Fibroblast of skin of left quadriceps (primary cell): Measurements from ENCODE around the gene KCNK3.

Source experiments
- DNase-seq, 2 experiments: peaks; one replicate each; pipeline ENCODE4 v3.0.0-alpha.2; 2013; ENCODE audit warnings: low read depth in 2 of 2

KCNK3 gene

DNA sequence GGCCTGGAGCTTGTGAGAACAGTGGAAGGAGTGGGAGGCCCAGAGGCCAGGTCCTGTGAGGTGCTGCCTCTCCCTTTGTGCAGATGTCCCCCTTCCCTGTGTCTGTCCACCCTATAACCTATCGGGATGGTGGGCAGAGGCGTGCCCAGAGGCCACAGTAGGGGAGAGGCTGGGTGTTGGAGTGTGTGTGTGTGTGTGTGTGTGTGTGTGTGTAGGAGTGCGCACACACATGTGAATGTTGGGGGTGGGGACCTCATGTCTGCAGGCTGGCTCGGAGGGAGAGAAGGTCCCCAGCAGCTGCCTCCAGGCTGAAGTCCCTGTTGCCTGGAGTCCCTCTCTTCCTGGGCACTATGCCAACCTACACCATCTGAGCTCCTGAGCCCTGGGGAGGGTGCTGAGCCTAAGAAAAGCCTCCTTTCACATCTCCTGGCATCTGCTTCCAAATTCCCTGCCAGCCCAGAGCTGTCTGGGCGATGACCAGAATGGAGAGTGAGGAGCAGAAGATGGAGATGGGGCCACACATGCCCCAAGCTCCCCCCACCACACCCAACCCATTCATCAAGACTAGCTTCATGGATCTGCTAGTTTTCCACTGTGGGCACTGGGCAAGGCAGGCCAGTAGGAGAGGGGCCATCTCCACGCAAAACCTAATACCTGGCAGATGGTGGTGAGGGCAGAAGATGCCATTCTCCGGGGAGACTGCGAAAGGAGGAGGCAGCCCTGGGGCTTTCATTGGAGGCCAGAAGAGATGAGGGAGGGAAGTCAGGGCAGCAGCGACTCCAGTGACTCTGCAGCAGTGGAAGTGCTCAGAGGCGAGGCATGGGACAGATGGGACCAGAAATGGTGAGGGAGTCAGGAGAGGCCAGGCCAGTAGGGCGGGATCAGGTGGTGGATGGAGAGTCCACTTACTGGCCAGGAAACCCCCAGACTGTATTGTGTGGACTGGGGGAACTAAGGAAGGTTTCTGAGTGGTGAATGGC, 20.3 kb downstream of the KCNK3 start:
- DNase-seq = no peak

- DNase-seq = no peak
Measured at GRCh38 chr2:26715528-26716270, 23.2 kb downstream of the KCNK3 start.

DNA sequence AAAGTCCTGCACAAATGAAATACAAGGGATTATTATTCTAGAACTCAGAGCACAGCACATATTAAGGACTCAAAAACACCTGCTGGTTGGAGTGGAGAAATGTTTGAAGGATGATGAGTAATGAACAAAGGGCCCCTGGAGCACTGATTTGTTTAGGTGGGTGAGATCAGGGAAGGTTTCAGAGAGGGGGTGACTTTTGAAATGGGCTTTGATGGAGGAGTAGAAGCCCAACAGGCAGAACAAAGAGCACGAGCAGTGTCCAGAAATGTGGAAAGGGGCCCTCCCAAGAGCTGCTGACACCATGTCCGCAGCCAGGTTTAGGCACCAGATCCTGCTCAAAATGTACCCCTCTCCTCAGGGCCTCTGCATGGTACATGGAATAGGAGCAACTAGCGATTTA, 23.8 kb downstream of the KCNK3 start:
- DNase-seq = no peak

DNA sequence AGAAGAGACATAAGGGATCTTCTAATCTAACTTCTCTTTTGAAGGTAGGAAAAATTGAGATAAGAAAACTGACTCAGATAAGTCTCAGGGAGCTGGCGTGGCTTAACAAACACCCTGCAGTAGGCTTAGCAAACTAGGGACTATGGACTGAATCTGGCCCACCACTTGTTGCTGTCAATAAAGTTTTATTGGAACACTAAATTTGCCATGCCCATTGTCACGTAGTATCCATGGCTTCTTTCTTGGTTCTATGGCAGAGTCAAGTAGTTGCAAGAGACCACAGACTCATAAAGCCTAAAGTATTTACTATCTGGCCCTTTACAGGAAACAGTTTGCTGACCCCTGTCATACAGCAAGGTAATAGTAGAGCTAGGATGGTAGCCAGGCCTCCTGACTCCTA, 24.2 kb downstream of the KCNK3 start:
- DNase-seq = no peak

DNA sequence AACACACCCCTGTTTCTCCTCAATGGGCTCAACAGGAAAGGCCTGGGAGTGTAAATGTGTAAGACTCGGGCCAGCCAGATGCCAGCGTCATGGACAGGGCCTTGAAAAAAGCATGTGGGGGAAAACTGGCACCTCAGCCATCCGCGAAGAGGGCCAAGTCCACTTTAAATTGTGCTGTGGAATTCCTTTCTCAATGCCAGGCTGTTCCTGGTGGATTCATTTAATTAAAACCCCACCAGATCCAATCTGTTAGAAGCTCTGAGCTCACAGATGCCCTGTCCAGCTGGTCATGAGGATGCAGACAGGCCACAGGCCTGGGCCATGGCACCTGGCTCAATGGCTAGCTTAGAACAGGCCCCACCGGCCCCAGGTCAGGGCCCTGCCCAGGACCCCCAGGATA, 24.8 kb downstream of the KCNK3 start:
- DNase-seq = no peak

DNA sequence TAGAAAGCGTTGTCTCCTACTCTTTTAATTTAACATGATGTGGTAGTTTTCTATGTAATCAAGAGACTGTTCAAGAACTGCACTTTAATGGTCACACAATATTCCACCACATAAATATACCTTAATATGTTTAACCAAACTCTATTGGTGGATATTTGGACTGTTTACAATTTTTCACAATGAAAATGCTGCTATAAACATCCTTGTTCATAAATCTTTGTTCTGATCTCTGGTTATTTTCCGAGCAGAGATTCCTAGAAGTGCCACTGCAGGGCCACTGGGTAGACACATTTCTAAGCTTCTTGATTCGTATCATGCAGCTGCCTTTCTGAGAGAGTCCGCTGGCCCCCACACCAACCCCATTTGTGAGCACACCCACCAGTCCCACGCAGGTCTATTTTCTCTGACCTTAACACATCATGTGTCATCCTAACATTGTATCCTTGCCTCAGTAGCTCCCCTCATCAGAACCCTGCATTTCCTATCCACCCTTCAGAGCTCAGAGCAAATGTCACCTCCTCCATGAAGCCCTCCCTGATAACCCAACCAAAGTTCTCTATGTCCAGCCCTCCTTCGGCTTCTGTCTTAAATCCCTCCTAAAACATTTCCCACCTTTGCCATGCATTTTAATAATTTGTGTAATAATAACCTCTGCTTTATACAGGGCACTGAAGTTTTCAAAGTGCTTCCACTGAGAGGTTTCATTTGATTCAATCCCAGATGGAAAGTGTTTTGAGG, 26.6 kb downstream of the KCNK3 start:
- no peak for DNase-seq

DNA sequence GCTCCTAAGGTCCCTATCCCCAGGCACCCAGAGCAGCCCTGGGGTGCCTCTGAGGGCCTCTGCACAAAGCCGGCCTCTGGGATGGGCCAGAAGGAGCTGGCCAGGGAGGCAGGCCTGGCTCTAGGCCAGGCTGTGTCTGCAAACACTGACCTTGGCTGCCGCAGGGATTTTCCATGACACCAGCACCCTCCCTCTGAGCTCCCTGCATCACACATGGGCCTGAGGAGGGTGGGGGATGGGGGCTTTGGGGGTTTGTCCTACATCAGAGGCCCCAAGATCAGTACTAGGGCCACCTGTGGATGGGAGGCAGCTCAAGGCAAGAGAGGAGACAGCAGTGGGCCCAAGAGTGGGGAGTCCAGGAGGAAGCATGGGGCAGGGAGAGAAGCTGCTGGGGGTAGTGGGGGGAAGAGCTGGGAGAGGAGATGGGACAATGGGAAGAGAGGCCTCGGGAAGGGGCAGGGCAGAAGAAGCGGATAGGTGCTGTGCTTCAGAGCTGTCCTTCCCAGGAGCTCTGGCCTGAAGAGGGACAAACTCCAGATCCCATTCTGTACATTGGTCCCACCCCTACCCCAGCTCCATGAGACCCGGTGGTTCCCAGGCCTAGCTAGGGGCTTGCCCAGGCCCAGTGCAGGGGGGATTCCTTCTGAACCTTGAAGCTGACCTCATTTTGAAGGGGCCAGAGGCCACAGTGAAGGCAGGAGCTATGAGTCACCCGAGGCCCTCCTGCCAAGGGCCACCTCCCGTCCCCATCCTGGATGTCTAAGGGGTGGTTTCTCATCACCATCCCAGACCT, 28.0 kb downstream of the KCNK3 start:
- no peak for DNase-seq

- DNase-seq = no peak
Measured at GRCh38 chr2:26721115-26722032, 28.9 kb downstream of the KCNK3 start.

- DNase-seq = no peak
Measured at GRCh38 chr2:26722328-26722727, 29.8 kb downstream of the KCNK3 start.

DNA sequence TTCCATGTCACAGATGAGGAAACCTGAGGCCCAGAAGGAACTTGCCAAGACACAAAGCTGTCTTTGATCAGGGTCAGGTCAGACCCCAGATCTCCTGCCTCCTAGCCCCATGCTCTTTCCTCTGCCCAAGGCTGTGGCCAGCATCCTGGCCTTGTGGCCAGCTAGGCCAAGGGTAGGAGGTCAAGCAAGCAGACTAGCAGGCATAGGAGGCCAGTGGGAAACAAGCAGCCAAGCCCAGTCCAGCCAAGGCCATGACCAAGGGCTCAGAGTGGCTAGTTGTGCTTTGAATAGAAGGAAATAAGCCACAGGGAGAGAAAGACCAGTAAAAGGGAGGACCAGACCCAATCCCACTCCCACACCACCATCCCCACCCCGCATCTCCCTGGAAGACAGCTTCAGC, 30.4 kb downstream of the KCNK3 start:
- DNase-seq = no peak

GRCh38 chr2:26723475-26723874, 31.0 kb downstream of the KCNK3 start:
- no peak for DNase-seq

DNA sequence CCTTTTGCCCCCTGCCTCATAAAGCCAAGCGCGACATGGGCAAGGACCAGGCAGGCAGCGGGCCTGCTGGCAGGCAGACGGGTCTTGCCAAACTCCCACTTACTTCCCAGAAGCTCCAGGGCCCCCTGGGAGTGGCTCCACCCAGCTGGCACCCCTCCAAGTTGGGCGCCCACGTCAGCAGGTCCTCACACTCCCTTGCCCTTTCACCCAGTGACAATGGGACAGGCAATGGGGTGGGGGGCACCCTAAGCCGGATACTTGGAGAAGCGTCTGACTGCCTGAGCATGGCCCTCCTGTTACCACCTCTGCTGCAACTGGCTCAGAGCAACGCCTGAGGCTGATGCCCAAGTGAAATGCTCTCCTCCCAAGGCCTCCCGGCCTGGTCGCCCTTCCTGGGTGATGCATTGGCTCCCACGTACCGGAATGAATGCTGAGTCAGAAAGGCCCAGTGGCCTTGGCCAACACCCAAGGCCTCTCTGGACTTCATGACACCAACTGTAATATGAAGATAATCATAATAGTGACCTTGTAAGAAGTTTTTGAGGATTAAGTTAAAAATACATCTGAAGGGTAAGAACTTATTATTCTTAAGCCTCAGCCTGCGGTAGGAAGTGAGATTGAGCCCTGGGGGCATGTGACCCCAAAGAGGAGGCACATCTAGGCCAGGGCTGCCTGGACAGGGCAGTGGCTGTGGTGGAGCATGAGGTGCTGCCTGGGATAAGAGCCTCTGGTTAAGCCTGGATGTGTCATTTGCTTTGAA, 31.6 kb downstream of the KCNK3 start:
- DNase-seq = no peak

- no peak for DNase-seq
Measured at GRCh38 chr2:26724784-26725520, 32.4 kb downstream of the KCNK3 start.

DNA sequence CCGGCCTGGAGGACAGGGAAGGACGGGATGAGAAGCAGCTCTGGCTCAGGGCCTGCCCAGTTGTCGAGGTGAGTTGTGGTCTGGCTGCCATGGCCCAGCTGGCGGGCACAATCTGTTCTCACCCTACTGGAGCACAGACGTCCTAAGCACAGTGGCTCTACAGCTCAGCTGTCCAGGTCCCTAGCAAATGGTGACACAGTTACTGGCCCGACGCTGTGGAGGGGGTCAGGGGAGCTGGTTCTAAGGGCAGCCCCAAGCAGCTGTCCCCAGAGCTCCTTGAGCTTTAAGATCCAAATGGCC, 32.9 kb downstream of the KCNK3 start:
- DNase-seq = no peak

DNA sequence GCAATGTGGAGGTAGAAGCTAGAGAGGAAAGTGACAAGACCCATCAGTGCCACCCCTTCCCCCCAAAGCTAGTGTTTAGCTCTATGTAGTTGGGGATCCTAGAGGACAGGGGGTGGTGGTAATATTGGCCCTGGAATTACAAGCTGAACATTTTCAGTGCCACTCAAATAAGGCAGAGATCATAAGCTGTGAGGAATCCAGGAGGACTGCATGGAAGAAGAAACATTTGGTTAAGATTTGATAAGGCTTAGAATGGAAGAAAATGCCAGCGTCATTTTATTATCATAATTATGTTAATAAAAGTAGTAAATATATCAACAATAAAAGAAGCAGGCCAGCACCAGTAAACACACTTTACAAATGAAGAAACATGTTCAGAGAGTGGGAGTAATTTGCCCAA, 33.7 kb downstream of the KCNK3 start:
- DNase-seq = no peak

DNA sequence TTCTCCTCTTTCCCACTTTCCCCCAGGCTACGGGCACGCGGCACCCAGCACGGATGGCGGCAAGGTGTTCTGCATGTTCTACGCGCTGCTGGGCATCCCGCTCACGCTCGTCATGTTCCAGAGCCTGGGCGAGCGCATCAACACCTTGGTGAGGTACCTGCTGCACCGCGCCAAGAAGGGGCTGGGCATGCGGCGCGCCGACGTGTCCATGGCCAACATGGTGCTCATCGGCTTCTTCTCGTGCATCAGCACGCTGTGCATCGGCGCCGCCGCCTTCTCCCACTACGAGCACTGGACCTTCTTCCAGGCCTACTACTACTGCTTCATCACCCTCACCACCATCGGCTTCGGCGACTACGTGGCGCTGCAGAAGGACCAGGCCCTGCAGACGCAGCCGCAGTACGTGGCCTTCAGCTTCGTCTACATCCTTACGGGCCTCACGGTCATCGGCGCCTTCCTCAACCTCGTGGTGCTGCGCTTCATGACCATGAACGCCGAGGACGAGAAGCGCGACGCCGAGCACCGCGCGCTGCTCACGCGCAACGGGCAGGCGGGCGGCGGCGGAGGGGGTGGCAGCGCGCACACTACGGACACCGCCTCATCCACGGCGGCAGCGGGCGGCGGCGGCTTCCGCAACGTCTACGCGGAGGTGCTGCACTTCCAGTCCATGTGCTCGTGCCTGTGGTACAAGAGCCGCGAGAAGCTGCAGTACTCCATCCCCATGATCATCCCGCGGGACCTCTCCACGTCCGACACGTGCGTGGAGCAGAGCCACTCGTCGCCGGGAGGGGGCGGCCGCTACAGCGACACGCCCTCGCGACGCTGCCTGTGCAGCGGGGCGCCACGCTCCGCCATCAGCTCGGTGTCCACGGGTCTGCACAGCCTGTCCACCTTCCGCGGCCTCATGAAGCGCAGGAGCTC, 35.4 kb downstream of the KCNK3 start:
- DNase-seq = no peak

GRCh38 chr2:26729311-26729710, 36.8 kb downstream of the KCNK3 start:
- DNase-seq = no peak
